Ovary (tissue), 9 donors: ENCODE measurements around the gene PZP. TPM values are rescaled to one million over a fixed set of nuclear protein-coding genes. Genes with fewer than 3 reads are reported as not detected.
"Not testable (repeated sequence)": the region's sequence is repeated elsewhere in the genome, so short reads cannot be mapped to it uniquely, and the experiment has no call there.

Experiments used
- DNase-seq, 5 donors: peaks; one replicate each; pipeline ENCODE4 v3.0.0-alpha.2; 2019 to 2020
- H3K27ac ChIP-seq, 2 donors: fragments of 200-600 bp; one replicate each; pipeline versions ENCODE4 v1.5.1 to v1.8.0; 2019 to 2022
- H3K27me3 ChIP-seq: fragments of 200-600 bp; one replicate; pipeline ENCODE4 v1.8.0; 2022
- H3K36me3 ChIP-seq: fragments of 200-600 bp; sonication (generic); one replicate; pipeline ENCODE4 v1.5.1; 2019
- H3K4me1 ChIP-seq: one replicate; pipeline ENCODE4 v1.8.1; 2013; ENCODE audit warnings: mild to moderate bottlenecking, moderate library complexity; ENCODE audit not compliant: insufficient read depth
- H3K4me3 ChIP-seq: fragments of 200-600 bp; sonication (generic); one replicate; pipeline ENCODE4 v1.5.1; 2017
- H3K9me3 ChIP-seq, 2 donors: fragments of 200-600 bp in 1 of 2; sonication (generic) in 1 of 2; one replicate each; pipeline versions ENCODE4 v1.5.1 to v1.8.1; 2013 to 2019; ENCODE audit warnings: mild to moderate bottlenecking in 1 of 2, moderate library complexity in 1 of 2
- EP300 ChIP-seq: sonication (generic); formaldehyde crosslinking; IDR thresholded peaks from one replicate; pipeline ENCODE4 v1.6.1; 2017; ENCODE audit warnings: antibody characterized with exemption
- POLR2A ChIP-seq: fragments of 450-650 bp; IDR thresholded peaks from one replicate; pipeline ENCODE4 v1.6.1; 2017; ENCODE audit warnings: antibody characterized with exemption, mild to moderate bottlenecking, moderate library complexity
- WGBS, 3 donors: extraction: QIAGEN DNeasy Blood & Tissue Kit in 1 of 3; methylation state at CpG; one replicate each; pipeline versions ENCODE4 v1.1.5 to v1.1.7; 2013 to 2017; 5-methylcytosine and 5-hydroxymethylcytosine counted together
- intact Hi-C, 4 donors: fragments of 100-400 bp; cut with DNase I; formaldehyde crosslinking; loops; one replicate each; pipeline versions ENCODE4 v1.11.0 to v1.15.1; 2022 to 2023
- polyA plus RNA-seq, 2 donors: library from polyadenylated mRNA; stranded (reverse); fragments of 200-250 nt in 1 of 2; fragments of 350-450 nt in 1 of 2; fragmentation: Illumina TruSeq in 1 of 2; extraction: RNeasy Lipid Tissue Mini Kit (QIAGEN cat#74804) in 1 of 2; gene quantifications; one replicate each; pipeline ENCODE4 v1.2.3, GENCODE V29; 2013 to 2014
- total RNA-seq, 7 donors: library from RNA; depleted of rRNA in 2 of 7; stranded (reverse); fragments of >200 nt in 2 of 7; fragmentation: NEBNext Ultra II Directional in 3 of 7; extraction: Animal tissue kit (Norgen Biotek cat#: 25700) in 3 of 7; gene quantifications; one replicate each; pipeline versions ENCODE4 v1.1.0 to v1.2.4, GENCODE V29; 2016 to 2023
- TF ChIP-seq, protein P1 (sequence below), 3 donors: fragments of 450-650 bp in 2 of 3; fragments of 200-600 bp in 1 of 3; IDR thresholded peaks; one replicate each; pipeline versions ENCODE4 v1.5.1 to v1.8.0; 2016 to 2022; ENCODE audit warnings: antibody characterized with exemption in 3 of 3, mild to moderate bottlenecking in 1 of 3
- donor health status: DM: no; HTN: no; CAD: no; lungs with moderate emphysema.
- donor health status: DM: no; HTN: no; CAD: no.
- donor health status: Bipolar disorder and iron deficiency.
- donor health status: DM: yes; HTN: yes; CAD: no.
- donor health status: DM: no; HTN: no; CAD: no.
- donor health status: DM: yes; HTN: yes; CAD: no.

Gene PZP
- total and polyA plus RNA-seq, 9 donors: 0.11 to 1.1 (median 0.21) TPM; not detected in 1

GRCh38 chr12:9180810-9181209, 27.4 kb downstream of the PZP start:
- Histone ChIP-seq H3K9me3 (no peaks in the 10 kb centered on the region), H3K27me3 (no peaks in the 10 kb centered on the region), H3K36me3 (no peaks in the 10 kb centered on the region), H3K4me3 (no peak overlapping the region), H3K27ac (no peak overlapping the region), H3K4me1 (no peaks in the 10 kb centered on the region)
- WGBS, 3 donors: 68 to 93% (median 77%) methylated on average over 4 of the region's 4 CpGs
- intact Hi-C loops: no loop called here
- TF ChIP-seq, protein P1, sequence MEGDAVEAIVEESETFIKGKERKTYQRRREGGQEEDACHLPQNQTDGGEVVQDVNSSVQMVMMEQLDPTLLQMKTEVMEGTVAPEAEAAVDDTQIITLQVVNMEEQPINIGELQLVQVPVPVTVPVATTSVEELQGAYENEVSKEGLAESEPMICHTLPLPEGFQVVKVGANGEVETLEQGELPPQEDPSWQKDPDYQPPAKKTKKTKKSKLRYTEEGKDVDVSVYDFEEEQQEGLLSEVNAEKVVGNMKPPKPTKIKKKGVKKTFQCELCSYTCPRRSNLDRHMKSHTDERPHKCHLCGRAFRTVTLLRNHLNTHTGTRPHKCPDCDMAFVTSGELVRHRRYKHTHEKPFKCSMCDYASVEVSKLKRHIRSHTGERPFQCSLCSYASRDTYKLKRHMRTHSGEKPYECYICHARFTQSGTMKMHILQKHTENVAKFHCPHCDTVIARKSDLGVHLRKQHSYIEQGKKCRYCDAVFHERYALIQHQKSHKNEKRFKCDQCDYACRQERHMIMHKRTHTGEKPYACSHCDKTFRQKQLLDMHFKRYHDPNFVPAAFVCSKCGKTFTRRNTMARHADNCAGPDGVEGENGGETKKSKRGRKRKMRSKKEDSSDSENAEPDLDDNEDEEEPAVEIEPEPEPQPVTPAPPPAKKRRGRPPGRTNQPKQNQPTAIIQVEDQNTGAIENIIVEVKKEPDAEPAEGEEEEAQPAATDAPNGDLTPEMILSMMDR (IDR thresholded peaks at IDR 0.05): no peak
- no peak for TF ChIP-seq POLR2A
- no peak for TF ChIP-seq EP300
- no peak for DNase-seq

DNA sequence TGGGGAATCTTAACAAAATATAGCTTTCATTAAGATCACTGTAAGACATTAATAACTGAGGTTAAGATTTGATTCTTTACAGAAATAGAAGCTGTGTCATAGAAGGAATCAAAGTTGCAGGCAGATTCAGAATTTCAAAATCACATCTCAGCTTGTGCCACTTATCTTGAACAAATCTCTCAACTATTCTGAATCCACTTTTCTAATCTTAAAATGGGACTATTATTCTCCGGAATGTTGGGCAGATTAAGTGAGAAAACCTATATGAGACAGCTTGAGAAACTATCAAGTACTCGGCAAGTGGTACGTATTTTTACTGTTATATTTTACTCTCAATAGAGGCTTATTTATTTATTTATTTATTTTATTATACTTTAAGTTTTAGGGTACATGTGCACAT, 28.4 kb downstream of the PZP start:
- TF ChIP-seq EP300 (no peak), POLR2A (no peak)
- TF ChIP-seq, protein P1 (IDR thresholded peaks at IDR 0.05): no peak
- WGBS, 3 donors: 91 to 96% (median 95%) methylated on average over 3 of the region's 3 CpGs
- no peaks in the 10 kb centered on the region for H3K36me3 ChIP-seq
- intact Hi-C loops: no loop called here
- no peaks in the 10 kb centered on the region for H3K4me1 ChIP-seq
- no peaks in the 10 kb centered on the region for H3K9me3 ChIP-seq
- H3K27ac ChIP-seq: no peak overlapping the region
- H3K4me3 ChIP-seq: no peak overlapping the region
- DNase-seq: no peak
- no peaks in the 10 kb centered on the region for H3K27me3 ChIP-seq

GRCh38 chr12:9169979-9170634, 38.1 kb downstream of the PZP start:
- Histone ChIP-seq H3K27me3 (no peaks in the 10 kb centered on the region), H3K4me3 (no peak overlapping the region), H3K9me3 (no peaks in the 10 kb centered on the region), H3K27ac (no peak overlapping the region), H3K4me1 (no peaks in the 10 kb centered on the region), H3K36me3 (no peaks in the 10 kb centered on the region)
- DNase-seq: no peak
- TF ChIP-seq EP300: no peak
- TF ChIP-seq, protein P1 (IDR thresholded peaks at IDR 0.05): no peak
- no peak for TF ChIP-seq POLR2A
- intact Hi-C loops: no loop called here
- 56 to 65% (median 61%) methylated on average over 11 of the region's 11 CpGs for WGBS, 3 donors

DNA sequence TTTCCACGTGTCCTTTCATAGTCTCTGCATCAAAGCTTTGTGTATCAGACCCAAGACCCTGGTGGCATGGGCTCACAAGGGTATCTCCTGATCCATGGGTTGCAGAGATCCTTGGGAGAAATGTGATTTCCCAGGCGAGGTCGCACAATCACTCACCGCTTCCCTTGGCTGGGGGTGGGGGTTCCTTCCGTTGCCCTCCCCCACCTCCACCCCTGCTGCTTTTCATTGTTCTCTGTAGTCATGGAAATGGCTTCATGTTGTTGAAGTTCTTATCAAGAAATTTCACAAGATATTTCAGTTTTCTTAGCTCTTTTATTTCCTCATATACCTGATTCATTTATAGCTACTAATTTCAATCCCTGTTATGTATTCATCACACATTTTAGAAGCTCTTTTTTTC, 40.9 kb downstream of the PZP start:
- DNase-seq, intact Hi-C loops, H3K9me3 ChIP-seq, H3K4me3 ChIP-seq, H3K4me1 ChIP-seq, H3K36me3 ChIP-seq, H3K27ac ChIP-seq, H3K27me3 ChIP-seq: not testable (repeated sequence)
- 61 to 65% (median 63%) methylated on average over 3 to 5 of the region's 5 CpGs for WGBS, 3 donors

GRCh38 chr12:9163392-9163791, 44.8 kb downstream of the PZP start:
- DNase-seq: no peak
- TF ChIP-seq EP300 (no peak), POLR2A (no peak)
- TF ChIP-seq, protein P1 (IDR thresholded peaks at IDR 0.05): no peak
- H3K27me3 ChIP-seq: no peaks in the 10 kb centered on the region
- no peaks in the 10 kb centered on the region for H3K36me3 ChIP-seq
- no peak overlapping the region for H3K27ac ChIP-seq
- WGBS, 3 donors: 82 to 91% (median 83%) methylated on average over 5 of the region's 5 CpGs
- H3K4me1 ChIP-seq: no peaks in the 10 kb centered on the region
- H3K9me3 ChIP-seq: no peaks in the 10 kb centered on the region
- H3K4me3 ChIP-seq: no peak overlapping the region
- intact Hi-C loops: no loop called here
